K562 (cell line): ENCODE measurements around the gene USH1G. TPM values are rescaled to one million over a fixed set of nuclear protein-coding genes. Genes with fewer than 3 reads are reported as not detected.
A peak's percentile ranks its signal among the peaks of the same experiment; 100 is the strongest.

Experiments used
- FOXJ2 ChIP-seq: fragments of 200-800 bp; sonication (Bioruptor generic); IDR thresholded peaks from 2 replicates; pipeline ENCODE4 v1.6.1; 2016; ENCODE audit warnings: missing genetic modification characterization, missing compliant biosample characterization
- GABPB1 ChIP-seq: sonication (generic); formaldehyde crosslinking; IDR thresholded peaks from 2 replicates; pipeline ENCODE4 v1.8.0; 2022; ENCODE audit warnings: mild to moderate bottlenecking, missing genetic modification reagents
- HSF4 ChIP-seq: fragments of 250-450 bp; sonication (Bioruptor Pico); IDR thresholded peaks from 2 replicates; pipeline ENCODE4 v2.1.2; 2022; ENCODE audit warnings: mild to moderate bottlenecking, moderate library complexity, borderline replicate concordance
- MBD2 ChIP-seq: sonication (generic); IDR thresholded peaks from 2 replicates; pipeline ENCODE4 v1.6.1; 2016; ENCODE audit warnings: low read depth, borderline replicate concordance
- NFATC3 ChIP-seq: fragments of 450-650 bp; IDR thresholded peaks from 2 replicates; pipeline ENCODE4 v1.6.1; 2017; ENCODE audit warnings: mild to moderate bottlenecking
- PYGO2 ChIP-seq: fragments of 450-650 bp; IDR thresholded peaks from 2 replicates; pipeline ENCODE4 v1.6.1; 2016; ENCODE audit warnings: mild to moderate bottlenecking, missing genetic modification characterization, moderate library complexity, missing compliant biosample characterization
- SLC30A9 ChIP-seq: fragments of 250-450 bp; sonication (Bioruptor Pico); IDR thresholded peaks from 2 replicates; pipeline ENCODE4 v1.8.0; 2022; ENCODE audit warnings: mild to moderate bottlenecking, moderate library complexity
- ZNF778 ChIP-seq: fragments of 450-650 bp; formaldehyde crosslinking; IDR thresholded peaks from 2 replicates; pipeline ENCODE4 v1.4.0; 2020; ENCODE audit warnings: mild to moderate bottlenecking, moderate library complexity
- polyA plus RNA-seq, 8 experiments: library from polyadenylated mRNA; depleted of rRNA in 4 of 8; stranded (reverse) in 5 of 8; unstranded in 3 of 8; fragments of >200 nt; fragmentation: Nextera tagmentation in 2 of 8; fragmentation: Illumina TruSeq in 1 of 8; extraction: Ambion mirVana in 2 of 8; extraction: Trizol in 1 of 8; gene quantifications; 2 replicates each; pipeline versions ENCODE4 v1.2.1 to v1.2.3, GENCODE V29; 2011 to 2014; ENCODE audit warnings: inconsistent platforms in 1 of 8, missing spikeins in 1 of 8
- total RNA-seq, 7 experiments: library from RNA; depleted of rRNA in 6 of 7; stranded (reverse); fragments of >200 nt in 6 of 7; fragmentation: Illumina TruSeq in 2 of 7; extraction: Trizol in 2 of 7; gene quantifications; 2 replicates each; pipeline versions ENCODE4 v1.2.1 to v1.2.3, GENCODE V29; 2011 to 2021; ENCODE audit warnings: low replicate concordance in 1 of 7
- TF ChIP-seq, protein P1 (sequence below): fragments of 200-800 bp; sonication (Bioruptor generic); IDR thresholded peaks from 2 replicates; pipeline ENCODE4 v1.6.1; 2016; ENCODE audit warnings: missing genetic modification characterization, missing compliant biosample characterization
- TF ChIP-seq, protein P2 (sequence below): fragments of 450-650 bp; formaldehyde crosslinking; IDR thresholded peaks from 2 replicates; pipeline ENCODE4 v1.4.0; 2022; ENCODE audit warnings: mild to moderate bottlenecking, moderate library complexity
- TF ChIP-seq, protein P3 (sequence below), 2 experiments: IDR thresholded peaks; 2 replicates each; pipeline ENCODE4 v1.6.1; 2011; ENCODE audit warnings: borderline replicate concordance in 1 of 2, control low read depth in 1 of 2, low read depth in 1 of 2, low read length in 1 of 2, mild to moderate bottlenecking in 1 of 2, mixed read lengths in 1 of 2, moderate library complexity in 1 of 2; ENCODE audit not compliant: insufficient read depth in 1 of 2, insufficient read length in 1 of 2, poor library complexity in 1 of 2, severe bottlenecking in 1 of 2; ENCODE audit errors: extremely low read depth in 1 of 2
- TF ChIP-seq, protein P4 (sequence below): IDR thresholded peaks from 2 replicates; pipeline ENCODE4 v1.6.1; 2011; ENCODE audit warnings: borderline replicate concordance, low read depth, mild to moderate bottlenecking, moderate library complexity, low read length; ENCODE audit not compliant: insufficient read depth, poor library complexity, severe bottlenecking
- TF ChIP-seq, protein P5 (sequence below): sonication (generic); formaldehyde crosslinking; IDR thresholded peaks from 2 replicates; pipeline ENCODE4 v1.8.0; 2022; ENCODE audit warnings: mild to moderate bottlenecking, low read depth, missing genetic modification reagents
- TF ChIP-seq, protein P6 (sequence below): IDR thresholded peaks from 2 replicates; pipeline ENCODE4 v1.6.1; 2016; ENCODE audit warnings: missing genetic modification characterization, missing compliant biosample characterization

USH1G gene
- total and polyA plus RNA-seq, 9 of the 15 experiments (the other 6 are each of a cell fraction or from before 2014, with no cell fraction given): 0.22 to 1.00 (median 0.64) TPM; not detected in 2

DNA sequence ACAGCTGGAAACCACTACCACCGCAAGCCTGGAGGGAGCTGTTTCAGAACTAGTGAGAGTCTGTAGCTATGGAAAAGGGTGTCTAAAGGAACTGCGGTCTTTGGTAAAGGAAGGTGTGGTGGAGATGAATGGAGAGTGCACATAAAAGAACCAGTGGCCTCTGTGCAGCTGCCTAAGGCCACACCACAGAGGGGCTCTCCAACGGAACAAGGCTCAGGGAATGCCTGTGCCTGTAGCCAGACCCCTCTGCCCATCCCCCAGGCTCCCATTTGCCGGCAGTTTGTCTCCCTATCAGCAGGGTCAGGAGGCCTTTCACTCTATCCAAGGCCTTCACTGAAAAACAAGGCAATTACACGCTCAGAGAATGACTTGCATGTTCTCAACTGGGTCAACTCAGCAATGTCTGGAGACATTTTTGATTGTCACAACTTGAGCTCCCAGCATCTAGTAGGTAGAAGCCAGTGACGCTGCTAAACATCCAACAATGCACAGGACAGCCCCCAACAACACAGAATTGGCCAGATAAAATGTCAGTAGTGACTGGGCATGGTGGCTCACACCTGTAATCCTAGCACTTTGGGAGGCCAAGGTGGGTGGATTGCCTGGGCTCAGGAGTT is 47.0 kb downstream of the USH1G start (continued):
- TF ChIP-seq, protein P1, sequence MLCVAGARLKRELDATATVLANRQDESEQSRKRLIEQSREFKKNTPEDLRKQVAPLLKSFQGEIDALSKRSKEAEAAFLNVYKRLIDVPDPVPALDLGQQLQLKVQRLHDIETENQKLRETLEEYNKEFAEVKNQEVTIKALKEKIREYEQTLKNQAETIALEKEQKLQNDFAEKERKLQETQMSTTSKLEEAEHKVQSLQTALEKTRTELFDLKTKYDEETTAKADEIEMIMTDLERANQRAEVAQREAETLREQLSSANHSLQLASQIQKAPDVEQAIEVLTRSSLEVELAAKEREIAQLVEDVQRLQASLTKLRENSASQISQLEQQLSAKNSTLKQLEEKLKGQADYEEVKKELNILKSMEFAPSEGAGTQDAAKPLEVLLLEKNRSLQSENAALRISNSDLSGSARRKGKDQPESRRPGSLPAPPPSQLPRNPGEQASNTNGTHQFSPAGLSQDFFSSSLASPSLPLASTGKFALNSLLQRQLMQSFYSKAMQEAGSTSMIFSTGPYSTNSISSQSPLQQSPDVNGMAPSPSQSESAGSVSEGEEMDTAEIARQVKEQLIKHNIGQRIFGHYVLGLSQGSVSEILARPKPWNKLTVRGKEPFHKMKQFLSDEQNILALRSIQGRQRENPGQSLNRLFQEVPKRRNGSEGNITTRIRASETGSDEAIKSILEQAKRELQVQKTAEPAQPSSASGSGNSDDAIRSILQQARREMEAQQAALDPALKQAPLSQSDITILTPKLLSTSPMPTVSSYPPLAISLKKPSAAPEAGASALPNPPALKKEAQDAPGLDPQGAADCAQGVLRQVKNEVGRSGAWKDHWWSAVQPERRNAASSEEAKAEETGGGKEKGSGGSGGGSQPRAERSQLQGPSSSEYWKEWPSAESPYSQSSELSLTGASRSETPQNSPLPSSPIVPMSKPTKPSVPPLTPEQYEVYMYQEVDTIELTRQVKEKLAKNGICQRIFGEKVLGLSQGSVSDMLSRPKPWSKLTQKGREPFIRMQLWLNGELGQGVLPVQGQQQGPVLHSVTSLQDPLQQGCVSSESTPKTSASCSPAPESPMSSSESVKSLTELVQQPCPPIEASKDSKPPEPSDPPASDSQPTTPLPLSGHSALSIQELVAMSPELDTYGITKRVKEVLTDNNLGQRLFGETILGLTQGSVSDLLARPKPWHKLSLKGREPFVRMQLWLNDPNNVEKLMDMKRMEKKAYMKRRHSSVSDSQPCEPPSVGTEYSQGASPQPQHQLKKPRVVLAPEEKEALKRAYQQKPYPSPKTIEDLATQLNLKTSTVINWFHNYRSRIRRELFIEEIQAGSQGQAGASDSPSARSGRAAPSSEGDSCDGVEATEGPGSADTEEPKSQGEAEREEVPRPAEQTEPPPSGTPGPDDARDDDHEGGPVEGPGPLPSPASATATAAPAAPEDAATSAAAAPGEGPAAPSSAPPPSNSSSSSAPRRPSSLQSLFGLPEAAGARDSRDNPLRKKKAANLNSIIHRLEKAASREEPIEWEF (CRISPR knock-in tag): peak; percentile 77
- TF ChIP-seq ZNF778 (CRISPR knock-in tag) (no peak), PYGO2 (tag) (peak; percentile 49; the same call in 1 of the 2 replicates), SLC30A9 (CRISPR knock-in tag) (no peak), GABPB1 (CRISPR knock-in tag) (no peak), FOXJ2 (no peak), HSF4 (CRISPR knock-in tag) (0 out of 2 replicates have a peak, but pooled peaks have one; percentile 67), NFATC3 (no peak), MBD2 (no peak)
- TF ChIP-seq, protein P2, sequence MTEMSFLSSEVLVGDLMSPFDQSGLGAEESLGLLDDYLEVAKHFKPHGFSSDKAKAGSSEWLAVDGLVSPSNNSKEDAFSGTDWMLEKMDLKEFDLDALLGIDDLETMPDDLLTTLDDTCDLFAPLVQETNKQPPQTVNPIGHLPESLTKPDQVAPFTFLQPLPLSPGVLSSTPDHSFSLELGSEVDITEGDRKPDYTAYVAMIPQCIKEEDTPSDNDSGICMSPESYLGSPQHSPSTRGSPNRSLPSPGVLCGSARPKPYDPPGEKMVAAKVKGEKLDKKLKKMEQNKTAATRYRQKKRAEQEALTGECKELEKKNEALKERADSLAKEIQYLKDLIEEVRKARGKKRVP (CRISPR knock-in tag): no peak; the same call in 1 of the 2 replicates
- TF ChIP-seq, protein P3, sequence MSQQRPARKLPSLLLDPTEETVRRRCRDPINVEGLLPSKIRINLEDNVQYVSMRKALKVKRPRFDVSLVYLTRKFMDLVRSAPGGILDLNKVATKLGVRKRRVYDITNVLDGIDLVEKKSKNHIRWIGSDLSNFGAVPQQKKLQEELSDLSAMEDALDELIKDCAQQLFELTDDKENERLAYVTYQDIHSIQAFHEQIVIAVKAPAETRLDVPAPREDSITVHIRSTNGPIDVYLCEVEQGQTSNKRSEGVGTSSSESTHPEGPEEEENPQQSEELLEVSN (IDR thresholded peaks at IDR 0.05; ENCODE audit: borderline replicate concordance in 1 of 2, extremely low read depth in 1 of 2, insufficient read depth in 1 of 2, insufficient read length in 1 of 2, low read depth in 1 of 2, low read length in 1 of 2, poor library complexity in 1 of 2, severe bottlenecking in 1 of 2): peak; percentile 26 to 33
- TF ChIP-seq, protein P4, sequence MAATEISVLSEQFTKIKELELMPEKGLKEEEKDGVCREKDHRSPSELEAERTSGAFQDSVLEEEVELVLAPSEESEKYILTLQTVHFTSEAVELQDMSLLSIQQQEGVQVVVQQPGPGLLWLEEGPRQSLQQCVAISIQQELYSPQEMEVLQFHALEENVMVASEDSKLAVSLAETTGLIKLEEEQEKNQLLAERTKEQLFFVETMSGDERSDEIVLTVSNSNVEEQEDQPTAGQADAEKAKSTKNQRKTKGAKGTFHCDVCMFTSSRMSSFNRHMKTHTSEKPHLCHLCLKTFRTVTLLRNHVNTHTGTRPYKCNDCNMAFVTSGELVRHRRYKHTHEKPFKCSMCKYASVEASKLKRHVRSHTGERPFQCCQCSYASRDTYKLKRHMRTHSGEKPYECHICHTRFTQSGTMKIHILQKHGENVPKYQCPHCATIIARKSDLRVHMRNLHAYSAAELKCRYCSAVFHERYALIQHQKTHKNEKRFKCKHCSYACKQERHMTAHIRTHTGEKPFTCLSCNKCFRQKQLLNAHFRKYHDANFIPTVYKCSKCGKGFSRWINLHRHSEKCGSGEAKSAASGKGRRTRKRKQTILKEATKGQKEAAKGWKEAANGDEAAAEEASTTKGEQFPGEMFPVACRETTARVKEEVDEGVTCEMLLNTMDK: no peak
- TF ChIP-seq, protein P5, sequence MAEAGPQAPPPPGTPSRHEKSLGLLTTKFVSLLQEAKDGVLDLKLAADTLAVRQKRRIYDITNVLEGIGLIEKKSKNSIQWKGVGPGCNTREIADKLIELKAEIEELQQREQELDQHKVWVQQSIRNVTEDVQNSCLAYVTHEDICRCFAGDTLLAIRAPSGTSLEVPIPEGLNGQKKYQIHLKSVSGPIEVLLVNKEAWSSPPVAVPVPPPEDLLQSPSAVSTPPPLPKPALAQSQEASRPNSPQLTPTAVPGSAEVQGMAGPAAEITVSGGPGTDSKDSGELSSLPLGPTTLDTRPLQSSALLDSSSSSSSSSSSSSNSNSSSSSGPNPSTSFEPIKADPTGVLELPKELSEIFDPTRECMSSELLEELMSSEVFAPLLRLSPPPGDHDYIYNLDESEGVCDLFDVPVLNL (CRISPR knock-in tag): no peak
- TF ChIP-seq, protein P6, sequence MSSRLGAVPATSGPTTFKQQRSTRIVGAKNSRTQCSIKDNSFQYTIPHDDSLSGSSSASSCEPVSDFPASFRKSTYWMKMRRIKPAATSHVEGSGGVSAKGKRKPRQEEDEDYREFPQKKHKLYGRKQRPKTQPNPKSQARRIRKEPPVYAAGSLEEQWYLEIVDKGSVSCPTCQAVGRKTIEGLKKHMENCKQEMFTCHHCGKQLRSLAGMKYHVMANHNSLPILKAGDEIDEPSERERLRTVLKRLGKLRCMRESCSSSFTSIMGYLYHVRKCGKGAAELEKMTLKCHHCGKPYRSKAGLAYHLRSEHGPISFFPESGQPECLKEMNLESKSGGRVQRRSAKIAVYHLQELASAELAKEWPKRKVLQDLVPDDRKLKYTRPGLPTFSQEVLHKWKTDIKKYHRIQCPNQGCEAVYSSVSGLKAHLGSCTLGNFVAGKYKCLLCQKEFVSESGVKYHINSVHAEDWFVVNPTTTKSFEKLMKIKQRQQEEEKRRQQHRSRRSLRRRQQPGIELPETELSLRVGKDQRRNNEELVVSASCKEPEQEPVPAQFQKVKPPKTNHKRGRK: no peak
